NB4 (cell line): ENCODE results near the gene RELL2.
A peak's percentile ranks its signal among the peaks of the same experiment; 100 is the strongest.

ENCODE experiments used
- MYC ChIP-seq: IDR thresholded peaks from 2 replicates; pipeline ENCODE4 v1.6.1; 2011; ENCODE audit warnings: low read depth, low read length
- POLR2A ChIP-seq: IDR thresholded peaks from 2 replicates; pipeline ENCODE4 v1.6.1; 2011; ENCODE audit warnings: mild to moderate bottlenecking; ENCODE audit not compliant: insufficient read length; ENCODE audit errors: extremely low read depth
- TF ChIP-seq, protein P1 (sequence below): IDR thresholded peaks from one replicate; pipeline ENCODE4 v1.5.1; 2012; ENCODE audit warnings: low read depth, low read length
- TF ChIP-seq, protein P2 (sequence below): IDR thresholded peaks from 2 replicates; pipeline ENCODE4 v1.6.1; 2011; ENCODE audit warnings: low read depth, low read length

DNA sequence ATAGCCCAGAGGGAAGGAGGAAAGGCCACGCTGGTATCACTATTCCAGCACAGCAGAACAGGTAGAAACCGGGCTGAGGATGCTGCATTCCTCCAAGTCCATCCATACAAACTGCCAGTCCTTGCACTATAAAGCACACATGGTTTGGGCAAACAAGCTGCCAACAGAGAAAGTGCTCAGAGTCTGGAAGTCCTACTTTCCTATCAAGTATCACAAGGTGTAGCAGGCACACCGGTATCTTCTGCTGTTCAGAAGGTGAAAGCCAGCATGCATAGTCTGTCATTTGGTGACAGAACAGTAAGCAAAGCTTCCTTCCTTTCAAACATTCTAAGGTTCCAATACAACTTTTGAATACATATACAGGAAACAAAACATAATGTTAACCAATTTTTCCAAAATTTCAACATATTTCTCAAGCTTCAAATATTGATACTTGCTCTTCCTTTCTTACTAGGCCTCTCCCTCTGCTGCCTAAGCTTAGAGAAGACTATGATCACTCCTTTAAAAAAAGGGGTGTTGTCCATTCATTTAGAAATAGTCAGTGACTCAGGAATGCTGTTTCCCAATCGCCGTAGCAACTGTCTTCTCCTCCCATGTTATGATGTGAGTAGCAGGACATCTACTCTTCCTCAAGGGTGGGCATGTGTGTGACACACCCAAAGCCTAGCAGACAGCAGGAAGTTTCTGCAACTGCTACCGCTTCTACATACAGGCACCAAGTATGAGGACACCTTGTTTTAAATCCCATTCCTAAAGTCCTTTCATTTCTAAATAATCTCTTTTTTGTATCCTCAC lies 32.7 kb upstream of the RELL2 start:
- TF ChIP-seq, protein P1, sequence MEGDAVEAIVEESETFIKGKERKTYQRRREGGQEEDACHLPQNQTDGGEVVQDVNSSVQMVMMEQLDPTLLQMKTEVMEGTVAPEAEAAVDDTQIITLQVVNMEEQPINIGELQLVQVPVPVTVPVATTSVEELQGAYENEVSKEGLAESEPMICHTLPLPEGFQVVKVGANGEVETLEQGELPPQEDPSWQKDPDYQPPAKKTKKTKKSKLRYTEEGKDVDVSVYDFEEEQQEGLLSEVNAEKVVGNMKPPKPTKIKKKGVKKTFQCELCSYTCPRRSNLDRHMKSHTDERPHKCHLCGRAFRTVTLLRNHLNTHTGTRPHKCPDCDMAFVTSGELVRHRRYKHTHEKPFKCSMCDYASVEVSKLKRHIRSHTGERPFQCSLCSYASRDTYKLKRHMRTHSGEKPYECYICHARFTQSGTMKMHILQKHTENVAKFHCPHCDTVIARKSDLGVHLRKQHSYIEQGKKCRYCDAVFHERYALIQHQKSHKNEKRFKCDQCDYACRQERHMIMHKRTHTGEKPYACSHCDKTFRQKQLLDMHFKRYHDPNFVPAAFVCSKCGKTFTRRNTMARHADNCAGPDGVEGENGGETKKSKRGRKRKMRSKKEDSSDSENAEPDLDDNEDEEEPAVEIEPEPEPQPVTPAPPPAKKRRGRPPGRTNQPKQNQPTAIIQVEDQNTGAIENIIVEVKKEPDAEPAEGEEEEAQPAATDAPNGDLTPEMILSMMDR: no peak
- TF ChIP-seq POLR2A (peak; percentile 28), MYC (no peak; the same call in 1 of the 2 replicates)
- TF ChIP-seq, protein P2, sequence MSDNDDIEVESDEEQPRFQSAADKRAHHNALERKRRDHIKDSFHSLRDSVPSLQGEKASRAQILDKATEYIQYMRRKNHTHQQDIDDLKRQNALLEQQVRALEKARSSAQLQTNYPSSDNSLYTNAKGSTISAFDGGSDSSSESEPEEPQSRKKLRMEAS: peak; percentile 76
